Measurements from ENCODE around the gene NCAPG2.

DNA sequence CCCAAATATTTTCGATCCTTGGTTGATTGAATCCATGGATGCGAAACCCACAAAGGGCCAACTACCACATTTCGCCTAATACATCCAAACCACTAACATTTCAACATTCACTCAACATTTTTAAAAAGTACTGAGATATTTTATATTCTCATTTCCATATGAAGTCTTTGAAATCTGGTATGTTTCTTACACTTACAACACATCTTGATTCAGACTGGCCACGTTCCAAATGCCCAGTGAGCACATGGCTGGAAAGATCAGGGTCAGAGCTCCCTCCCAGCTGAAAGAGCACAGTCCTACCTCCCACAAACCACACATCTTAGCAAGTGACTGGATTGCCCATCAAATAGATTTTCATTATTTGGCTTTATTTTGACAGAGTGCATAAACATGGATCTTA is 18.9 kb downstream of the NCAPG2 start:
- no peak for TF ChIP-seq EZH2 (IDR thresholded peaks at IDR 0.05; ENCODE audit: low read length, missing control alignments)
- TF ChIP-seq, protein P1, sequence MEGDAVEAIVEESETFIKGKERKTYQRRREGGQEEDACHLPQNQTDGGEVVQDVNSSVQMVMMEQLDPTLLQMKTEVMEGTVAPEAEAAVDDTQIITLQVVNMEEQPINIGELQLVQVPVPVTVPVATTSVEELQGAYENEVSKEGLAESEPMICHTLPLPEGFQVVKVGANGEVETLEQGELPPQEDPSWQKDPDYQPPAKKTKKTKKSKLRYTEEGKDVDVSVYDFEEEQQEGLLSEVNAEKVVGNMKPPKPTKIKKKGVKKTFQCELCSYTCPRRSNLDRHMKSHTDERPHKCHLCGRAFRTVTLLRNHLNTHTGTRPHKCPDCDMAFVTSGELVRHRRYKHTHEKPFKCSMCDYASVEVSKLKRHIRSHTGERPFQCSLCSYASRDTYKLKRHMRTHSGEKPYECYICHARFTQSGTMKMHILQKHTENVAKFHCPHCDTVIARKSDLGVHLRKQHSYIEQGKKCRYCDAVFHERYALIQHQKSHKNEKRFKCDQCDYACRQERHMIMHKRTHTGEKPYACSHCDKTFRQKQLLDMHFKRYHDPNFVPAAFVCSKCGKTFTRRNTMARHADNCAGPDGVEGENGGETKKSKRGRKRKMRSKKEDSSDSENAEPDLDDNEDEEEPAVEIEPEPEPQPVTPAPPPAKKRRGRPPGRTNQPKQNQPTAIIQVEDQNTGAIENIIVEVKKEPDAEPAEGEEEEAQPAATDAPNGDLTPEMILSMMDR (conservative IDR thresholded peaks at IDR 0.05 in 1 of 2, IDR thresholded peaks at IDR 0.05 in 1 of 2; ENCODE audit: low read depth in 1 of 2, low read length in 2 of 2): no peak
